ENCODE results near the gene NUP98. TPM values are rescaled to one million over a fixed set of nuclear protein-coding genes. Genes with fewer than 3 reads are reported as not detected.

The NUP98 gene
- total and polyA plus RNA-seq, 4 donors: 10.9 to 75.0 (median 43.9) TPM

GRCh38 chr11:3660960-3661359, 136.4 kb downstream of the NUP98 start:
- DNase-seq (ENCODE audit: low spot score): no peak
- H3K4me1 ChIP-seq (ENCODE audit: control insufficient read depth in 4 of 4, insufficient read depth in 4 of 4, low read length in 3 of 4): no peaks in the 10 kb centered on the region
- TF ChIP-seq NR2F2 (IDR thresholded peaks at IDR 0.05) (no peak), REST (IDR thresholded peaks at IDR 0.05) (no peak), JUND (IDR thresholded peaks at IDR 0.05) (no peak), ATF3 (IDR thresholded peaks at IDR 0.05) (no peak), FOXA2 (IDR thresholded peaks at IDR 0.05) (no peak), HNF4G (IDR thresholded peaks at IDR 0.05) (no peak), EGR1 (IDR thresholded peaks at IDR 0.05; ENCODE audit: low read depth in 2 of 2) (no peak), RXRA (IDR thresholded peaks at IDR 0.05) (no peak), GABPA (IDR thresholded peaks at IDR 0.05 in 1 of 2, conservative IDR thresholded peaks at IDR 0.05 in 1 of 2) (no peak), SP1 (IDR thresholded peaks at IDR 0.05) (no peak), TAF1 (conservative IDR thresholded peaks at IDR 0.05) (no peak), MAX (IDR thresholded peaks at IDR 0.05) (no peak), ZBTB33 (IDR thresholded peaks at IDR 0.05) (no peak), CTCF (IDR thresholded peaks at IDR 0.05; ENCODE audit: low read depth, low read length, missing input control) (no peak), YY1 (IDR thresholded peaks at IDR 0.05) (no peak), HNF4A (conservative IDR thresholded peaks at IDR 0.05) (no peak), RAD21 (IDR thresholded peaks at IDR 0.05) (no peak), FOXA1 (IDR thresholded peaks at IDR 0.05) (no peak)
- peaks cover 0 to 12% (median 2%) of the 10 kb centered on the region in 4 donors for H3K36me3 ChIP-seq (ENCODE audit: control insufficient read depth in 4 of 4, insufficient read depth in 3 of 4, low read depth in 1 of 4, low read length in 3 of 4)
- no peak overlapping the region for H3K4me3 ChIP-seq (ENCODE audit: low read depth in 1 of 3, low read length in 3 of 3)
- WGBS: 95% methylated on average over 2 of the region's 2 CpGs
- no peak overlapping the region for H3K9ac ChIP-seq (ENCODE audit: low read depth in 1 of 2, low read length in 2 of 2)
- no peak overlapping the region for H3K27ac ChIP-seq (ENCODE audit: low read depth in 1 of 2, low read length in 2 of 2)
- H3K27me3 ChIP-seq (ENCODE audit: control insufficient read depth in 4 of 4, insufficient read depth in 4 of 4, low read length in 3 of 4): no peaks in the 10 kb centered on the region
- H3K9me3 ChIP-seq (ENCODE audit: control insufficient read depth in 4 of 4, low read length in 3 of 4): no peaks in the 10 kb centered on the region
